BLaER1 treated with 17β-estradiol and CSF1 and Interleukin-3, amounts not matched to agents 10 nM and 100 nM (cell line): ENCODE data around the gene CAMKMT.

Experiments
- H3K27ac ChIP-seq, 11 experiments: shearing (Covaris generic); formaldehyde crosslinking; 2 replicates each; pipeline ENCODE4 v1.8.1; 2022
- H3K27me3 ChIP-seq, 11 experiments: shearing (Covaris generic); formaldehyde crosslinking; 2 replicates each; pipeline ENCODE4 v1.8.1; 2022
- H3K36me3 ChIP-seq, 11 experiments: shearing (Covaris generic); formaldehyde crosslinking; 2 replicates each; pipeline ENCODE4 v1.8.1; 2022
- H3K4me1 ChIP-seq, 10 experiments: shearing (Covaris generic); formaldehyde crosslinking; 2 replicates each; pipeline ENCODE4 v1.8.1; 2022
- H3K4me2 ChIP-seq, 11 experiments: shearing (Covaris generic); formaldehyde crosslinking; 2 replicates each; pipeline ENCODE4 v1.8.1; 2022
- H3K4me3 ChIP-seq, 10 experiments: shearing (Covaris generic); formaldehyde crosslinking; 2 replicates each; pipeline ENCODE4 v1.8.1; 2022
- H3K9ac ChIP-seq, 11 experiments: shearing (Covaris generic); formaldehyde crosslinking; 2 replicates each; pipeline ENCODE4 v1.8.1; 2022
- H3K9me3 ChIP-seq, 11 experiments: shearing (Covaris generic); formaldehyde crosslinking; replicated peaks in 1 of 11; 2 replicates each; pipeline ENCODE4 v1.8.1; 2022
- H4K20me1 ChIP-seq, 11 experiments: shearing (Covaris generic); formaldehyde crosslinking; 2 replicates each; pipeline ENCODE4 v1.8.1; 2022
- Cebpa-rat ChIP-seq, 11 experiments: shearing (Covaris generic); IDR thresholded peaks; 2 replicates each; pipeline ENCODE4 v1.8.1; 2022

Gene CAMKMT

DNA sequence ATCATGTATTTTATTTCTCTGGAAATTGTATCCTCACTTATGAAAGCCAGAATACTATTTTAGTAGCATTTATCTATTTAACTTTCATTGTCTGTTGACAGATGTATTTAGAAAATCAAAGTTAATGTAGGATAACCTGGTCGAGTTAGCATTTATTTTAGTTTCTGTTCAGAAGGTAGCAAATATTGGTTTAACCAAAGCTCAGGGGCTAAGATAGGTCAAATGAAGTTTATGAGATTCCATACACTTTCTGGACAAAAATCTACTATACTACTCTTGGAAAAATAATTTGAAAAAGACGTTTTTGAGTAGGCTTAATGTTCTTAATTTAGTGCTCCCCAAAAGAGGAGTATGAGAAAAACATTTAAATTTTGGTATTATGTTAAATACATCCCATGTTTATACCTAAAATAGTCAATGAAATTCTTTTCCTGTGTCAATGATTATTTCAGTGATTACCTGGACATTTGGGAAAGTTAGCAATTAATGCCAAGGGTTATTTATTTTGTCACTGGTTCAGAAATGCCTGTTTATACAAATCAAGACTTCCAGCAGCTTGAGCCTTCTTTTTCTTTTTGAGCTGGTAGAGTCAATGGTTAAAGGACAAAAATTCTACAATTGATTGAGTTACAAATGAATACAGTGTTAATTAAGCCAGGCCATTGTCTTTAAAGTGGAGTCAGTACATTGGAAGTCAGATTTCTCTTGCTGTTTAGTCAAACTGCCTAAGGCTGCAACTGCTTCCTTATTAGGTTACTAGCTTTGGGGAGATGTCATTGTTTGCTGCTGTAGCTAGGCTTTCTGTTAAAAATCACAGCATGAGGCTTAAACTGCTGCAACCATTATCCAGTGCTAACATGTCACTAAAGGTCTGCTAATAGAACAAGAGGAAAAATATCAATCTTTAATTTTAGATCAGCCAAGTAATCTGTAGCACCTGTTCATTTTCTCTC, 182.3 kb downstream of the CAMKMT start:
- Histone ChIP-seq H3K4me1 (no peaks in the 10 kb centered on the region), H3K27me3 (no peaks in the 10 kb centered on the region), H3K4me2 (no peak overlapping the region), H3K9me3 (no peaks in the 10 kb centered on the region), H3K4me3 (no peak overlapping the region), H3K27ac (no peak overlapping the region), H3K36me3 (no peaks in the 10 kb centered on the region), H3K9ac (no peak overlapping the region), H4K20me1 (no peaks in the 10 kb centered on the region)
- no peak for TF ChIP-seq Cebpa-rat (IDR thresholded peaks at IDR 0.05)

GRCh38 chr2:44545005-44545404, 183.3 kb downstream of the CAMKMT start:
- Histone ChIP-seq H3K4me1 (0 out of 20 replicates have a peak, but pooled peaks cover 0 to under 1% (median 0%) of the 10 kb centered on the region in 10 experiments), H4K20me1 (no peaks in the 10 kb centered on the region), H3K9me3 (no peaks in the 10 kb centered on the region), H3K36me3 (peaks cover 0 to 8% (median 0%) of the 10 kb centered on the region in 11 experiments; a peak in 1 of 22 replicates), H3K9ac (no peak overlapping the region), H3K4me3 (no peak overlapping the region), H3K27me3 (no peaks in the 10 kb centered on the region), H3K4me2 (no peak overlapping the region), H3K27ac (no peak overlapping the region)
- TF ChIP-seq Cebpa-rat (IDR thresholded peaks at IDR 0.05), result no peak

GRCh38 chr2:44546459-44547127, 184.8 kb downstream of the CAMKMT start:
- H3K4me2 ChIP-seq, result no peak overlapping the region
- TF ChIP-seq Cebpa-rat (IDR thresholded peaks at IDR 0.05), result no peak
- no peak overlapping the region for H3K9ac ChIP-seq
- no peaks in the 10 kb centered on the region for H4K20me1 ChIP-seq
- H3K27me3 ChIP-seq, result no peaks in the 10 kb centered on the region
- H3K9me3 ChIP-seq, result no peaks in the 10 kb centered on the region
- peaks cover 0 to 9% (median 0%) of the 10 kb centered on the region in 11 experiments; a peak in 2 of 22 replicates for H3K36me3 ChIP-seq
- peaks cover 0 to 8% (median 0%) of the 10 kb centered on the region in 10 experiments; a peak in 3 of 20 replicates for H3K4me1 ChIP-seq
- no peak overlapping the region for H3K4me3 ChIP-seq
- H3K27ac ChIP-seq, result no peak overlapping the region

- no peak overlapping the region for H3K4me3 ChIP-seq
- no peak overlapping the region for H3K27ac ChIP-seq
- H4K20me1 ChIP-seq, result no peaks in the 10 kb centered on the region
- peaks cover 0 to 12% (median 0%) of the 10 kb centered on the region in 11 experiments; a peak in 2 of 22 replicates for H3K36me3 ChIP-seq
- no peaks in the 10 kb centered on the region for H3K9me3 ChIP-seq
- H3K4me1 ChIP-seq, result peaks cover 0 to 8% (median 0%) of the 10 kb centered on the region in 10 experiments; a peak in 3 of 20 replicates
- H3K27me3 ChIP-seq, result no peaks in the 10 kb centered on the region
- H3K9ac ChIP-seq, result no peak overlapping the region
- no peak overlapping the region for H3K4me2 ChIP-seq
- TF ChIP-seq Cebpa-rat (IDR thresholded peaks at IDR 0.05), result no peak
Measured at GRCh38 chr2:44547718-44548117, 186.0 kb downstream of the CAMKMT start.

DNA sequence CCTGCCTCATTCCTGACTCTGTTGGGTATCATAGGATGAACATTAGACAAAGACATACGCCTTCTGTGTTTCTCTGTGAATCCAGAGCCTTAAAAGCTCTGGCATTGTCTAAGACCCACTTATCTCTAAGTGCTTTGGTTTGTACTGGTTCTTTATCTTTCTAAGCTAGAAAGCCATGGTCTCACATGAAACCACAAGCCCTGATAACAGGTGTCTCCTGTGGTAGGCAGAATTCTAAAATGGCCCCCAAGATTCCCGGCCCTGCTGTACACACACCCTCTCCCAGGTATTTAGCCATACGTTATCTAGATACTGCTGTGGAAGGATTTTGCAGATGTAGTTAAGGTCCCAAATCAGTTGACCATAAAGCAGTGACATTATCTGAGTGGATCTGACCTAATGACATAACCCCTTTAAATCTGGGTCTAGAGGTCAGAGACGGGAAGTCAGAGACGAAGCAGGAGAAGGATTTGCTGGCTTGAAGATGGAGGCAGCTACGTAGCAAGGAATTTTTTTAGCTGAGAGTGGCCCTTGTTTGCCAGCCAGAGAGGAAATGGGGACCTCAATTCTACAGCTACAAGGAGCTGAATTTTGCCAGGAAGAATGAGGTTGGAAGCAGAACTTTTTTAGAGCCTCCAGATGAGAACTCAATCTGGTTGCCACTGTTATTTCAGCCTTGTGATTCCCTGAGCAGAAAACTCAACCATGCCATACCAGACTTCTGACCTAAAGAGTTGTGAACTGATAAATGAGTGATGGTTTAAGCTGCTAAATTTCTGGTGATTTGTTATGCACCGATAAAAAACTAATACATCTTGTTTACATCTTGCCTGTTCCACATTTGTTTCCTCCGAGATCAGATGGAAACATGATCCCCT, 186.7 kb downstream of the CAMKMT start:
- TF ChIP-seq Cebpa-rat (IDR thresholded peaks at IDR 0.05), result no peak
- H3K4me3 ChIP-seq, result no peak overlapping the region
- peaks cover 0 to 12% (median 0%) of the 10 kb centered on the region in 11 experiments; a peak in 2 of 22 replicates for H3K36me3 ChIP-seq
- no peaks in the 10 kb centered on the region for H3K27me3 ChIP-seq
- H4K20me1 ChIP-seq, result no peaks in the 10 kb centered on the region
- H3K9ac ChIP-seq, result no peak overlapping the region
- H3K4me2 ChIP-seq, result no peak overlapping the region
- H3K9me3 ChIP-seq, result no peaks in the 10 kb centered on the region
- H3K4me1 ChIP-seq, result peaks cover 0 to 8% (median 0%) of the 10 kb centered on the region in 10 experiments; a peak in 3 of 20 replicates
- H3K27ac ChIP-seq, result no peak overlapping the region

DNA sequence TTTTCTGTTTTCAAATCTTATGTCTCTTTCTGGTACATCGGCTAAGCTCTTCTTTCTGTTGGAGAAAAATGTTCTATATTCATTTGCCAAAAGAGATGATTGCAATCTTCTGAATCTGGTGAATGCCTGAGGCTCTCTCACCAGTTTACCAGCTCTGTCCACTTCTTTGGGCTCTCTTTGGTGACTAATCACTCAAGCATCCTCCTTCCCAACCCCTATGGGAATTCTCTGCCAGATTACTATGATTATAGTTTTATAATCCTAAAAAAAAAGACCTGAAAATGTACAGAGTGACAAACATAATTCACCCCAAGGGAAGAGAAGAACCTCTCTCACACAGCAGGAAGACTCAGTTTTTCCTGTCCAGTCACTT, 187.3 kb downstream of the CAMKMT start:
- H3K27me3 ChIP-seq, result no peaks in the 10 kb centered on the region
- TF ChIP-seq Cebpa-rat (IDR thresholded peaks at IDR 0.05), result no peak
- H3K4me2 ChIP-seq, result no peak overlapping the region
- no peaks in the 10 kb centered on the region for H4K20me1 ChIP-seq
- no peak overlapping the region for H3K9ac ChIP-seq
- H3K4me3 ChIP-seq, result no peak overlapping the region
- no peaks in the 10 kb centered on the region for H3K9me3 ChIP-seq
- H3K27ac ChIP-seq, result no peak overlapping the region
- peaks cover 0 to 8% (median 0%) of the 10 kb centered on the region in 10 experiments; a peak in 3 of 20 replicates for H3K4me1 ChIP-seq
- peaks cover 0 to 12% (median 0%) of the 10 kb centered on the region in 11 experiments; a peak in 2 of 22 replicates for H3K36me3 ChIP-seq

DNA sequence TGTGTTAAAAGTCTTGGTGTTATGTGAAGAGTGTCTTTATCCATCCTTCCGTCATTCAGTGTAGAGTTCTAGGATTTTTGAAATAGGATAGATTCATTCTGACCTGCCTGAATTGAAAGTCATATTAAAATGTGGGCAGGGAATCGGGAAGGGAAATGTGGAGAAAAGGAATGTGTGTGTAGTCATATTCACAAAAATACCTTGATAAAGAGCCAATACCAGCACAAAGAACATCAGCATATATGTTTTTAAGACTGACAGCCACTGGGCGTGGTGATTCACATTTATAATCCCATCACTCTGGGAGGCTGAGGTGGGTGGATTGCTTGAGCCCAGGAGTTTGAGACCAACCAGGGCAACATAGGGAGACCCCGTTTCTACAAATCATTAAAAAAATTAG, 188.1 kb downstream of the CAMKMT start:
- H3K4me3 ChIP-seq, result no peak overlapping the region
- no peaks in the 10 kb centered on the region for H3K9me3 ChIP-seq
- H3K4me2 ChIP-seq, result no peak overlapping the region
- H3K4me1 ChIP-seq, result peaks cover 0 to 8% (median 0%) of the 10 kb centered on the region in 10 experiments; a peak in 3 of 20 replicates
- no peaks in the 10 kb centered on the region for H4K20me1 ChIP-seq
- H3K36me3 ChIP-seq, result peaks cover 0 to 12% (median 0%) of the 10 kb centered on the region in 11 experiments; a peak in 2 of 22 replicates
- no peak for TF ChIP-seq Cebpa-rat (IDR thresholded peaks at IDR 0.05)
- no peaks in the 10 kb centered on the region for H3K27me3 ChIP-seq
- H3K27ac ChIP-seq, result no peak overlapping the region
- no peak overlapping the region for H3K9ac ChIP-seq

DNA sequence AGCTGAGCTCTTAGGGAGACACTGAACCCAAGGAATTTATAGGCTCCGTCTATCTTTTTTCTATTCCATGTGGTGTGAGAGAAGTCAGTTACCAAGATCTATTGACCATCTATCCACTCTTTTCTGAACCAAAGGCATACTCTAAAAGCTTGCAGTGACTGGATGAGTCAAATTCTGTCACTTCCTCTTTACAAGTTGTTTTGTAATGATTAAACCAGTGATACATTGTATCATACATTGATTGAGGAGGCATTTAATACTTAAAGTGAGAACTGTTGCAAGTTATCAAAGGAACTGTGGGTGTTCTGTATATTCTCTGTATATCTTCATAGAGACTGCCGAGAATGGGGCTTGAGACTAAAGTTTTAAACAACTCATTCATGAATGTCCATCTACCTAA, 188.8 kb downstream of the CAMKMT start:
- no peak for TF ChIP-seq Cebpa-rat (IDR thresholded peaks at IDR 0.05)
- no peaks in the 10 kb centered on the region for H4K20me1 ChIP-seq
- H3K27ac ChIP-seq, result no peak overlapping the region
- no peak overlapping the region for H3K4me2 ChIP-seq
- peaks cover 0 to 8% (median 0%) of the 10 kb centered on the region in 10 experiments; a peak in 3 of 20 replicates for H3K4me1 ChIP-seq
- no peaks in the 10 kb centered on the region for H3K9me3 ChIP-seq
- no peaks in the 10 kb centered on the region for H3K27me3 ChIP-seq
- peaks cover 0 to 12% (median 0%) of the 10 kb centered on the region in 11 experiments; a peak in 2 of 22 replicates for H3K36me3 ChIP-seq
- H3K9ac ChIP-seq, result no peak overlapping the region
- H3K4me3 ChIP-seq, result no peak overlapping the region
